ENCODE data around the gene SAPCD1.

DNA sequence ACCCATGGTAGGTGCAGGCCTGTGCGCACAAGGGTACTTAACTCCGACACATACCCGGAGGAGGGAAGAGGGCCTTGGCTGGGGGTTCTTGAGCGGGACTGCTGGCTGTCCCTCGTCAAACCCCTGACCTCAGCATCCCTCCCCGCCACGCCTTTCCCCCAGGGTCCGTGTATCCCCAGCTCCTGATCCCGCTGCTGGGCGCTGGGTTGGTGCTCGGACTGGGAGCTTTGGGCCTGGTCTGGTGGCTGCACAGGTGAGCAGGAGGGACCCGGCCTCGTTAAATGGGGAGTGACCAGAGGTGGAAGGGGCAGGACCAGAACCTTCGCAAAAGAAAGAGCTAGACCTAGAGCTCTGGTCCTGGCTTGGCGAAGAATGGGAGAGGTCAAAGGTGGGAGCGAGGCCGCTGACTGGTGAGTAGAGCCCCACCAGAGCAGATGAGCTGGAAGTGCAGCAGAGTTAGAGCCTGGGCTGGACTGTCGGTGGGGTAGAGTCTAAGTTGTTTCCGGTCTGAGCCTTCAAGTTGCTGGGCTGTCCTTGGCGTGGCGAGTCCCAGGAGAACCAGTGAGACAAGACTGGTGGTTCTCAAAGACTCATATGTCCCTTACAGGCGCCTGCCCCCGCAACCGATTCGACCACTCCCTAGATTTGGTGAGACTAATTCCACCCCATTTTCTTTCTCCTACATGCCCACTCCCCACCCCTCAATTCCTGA lies 38.3 kb upstream of the SAPCD1 start:
- TF ChIP-seq POLR2AphosphoS5 (IDR thresholded peaks at IDR 0.05; ENCODE audit: low read depth, low read length): no peak
- no peak for TF ChIP-seq POLR2A (IDR thresholded peaks at IDR 0.05; ENCODE audit: low read depth, low read length)
- TF ChIP-seq TAF1 (IDR thresholded peaks at IDR 0.05; ENCODE audit: low read depth, low read length): no peak

Measured in GM12891 (cell line).